NCI-H1694 (cell line): ENCODE results near the gene SHTN1.

Experiments
- DNase-seq: peaks from one replicate; lab custom pipeline; 2025; lab: John Stamatoyannopoulos, UW

The SHTN1 gene

GRCh38 chr10:116984202-116984990 lies 20.6 kb downstream of the SHTN1 start:
- DNase-seq, result no peak

- DNase-seq, result no peak
These were observed 24.9 kb downstream of the SHTN1 start for GRCh38 chr10:116980041-116980440.

GRCh38 chr10:116978901-116979300 lies 26.1 kb downstream of the SHTN1 start:
- DNase-seq, result no peak

GRCh38 chr10:116974456-116975005 lies 30.5 kb downstream of the SHTN1 start:
- DNase-seq, result no peak

- no peak for DNase-seq
These were observed 31.0 kb downstream of the SHTN1 start for GRCh38 chr10:116973946-116974455.

- DNase-seq, result no peak
These were observed 31.5 kb downstream of the SHTN1 start for GRCh38 chr10:116973371-116973905.

- DNase-seq, result peak; percentile 38
These were observed 32.9 kb downstream of the SHTN1 start for GRCh38 chr10:116972131-116972530.

GRCh38 chr10:116970050-116970449 lies 34.9 kb downstream of the SHTN1 start:
- DNase-seq, result no peak

- DNase-seq, result no peak
These were observed 36.7 kb downstream of the SHTN1 start for GRCh38 chr10:116968331-116968730.

- no peak for DNase-seq
These were observed 43.4 kb downstream of the SHTN1 start for GRCh38 chr10:116961406-116962251.

GRCh38 chr10:116960066-116960776 lies 44.8 kb downstream of the SHTN1 start:
- DNase-seq, result no peak

- DNase-seq, result no peak
These were observed 52.3 kb downstream of the SHTN1 start for GRCh38 chr10:116952729-116953128.

- DNase-seq, result no peak
These were observed 56.5 kb downstream of the SHTN1 start for GRCh38 chr10:116948530-116948870.

- DNase-seq, result no peak
These were observed 57.0 kb downstream of the SHTN1 start for GRCh38 chr10:116947841-116948529.

- DNase-seq, result no peak
These were observed 60.1 kb downstream of the SHTN1 start for GRCh38 chr10:116944911-116945310.

- no peak for DNase-seq
These were observed 73.2 kb downstream of the SHTN1 start for GRCh38 chr10:116931806-116932205.

- no peak for DNase-seq
These were observed 78.6 kb downstream of the SHTN1 start for GRCh38 chr10:116926426-116926825.

GRCh38 chr10:116925056-116925455 lies 79.9 kb downstream of the SHTN1 start:
- DNase-seq, result peak; percentile 18

GRCh38 chr10:116919706-116920105 lies 85.3 kb downstream of the SHTN1 start:
- DNase-seq, result no peak

- DNase-seq, result no peak
These were observed 85.8 kb downstream of the SHTN1 start for GRCh38 chr10:116919164-116919563.

- no peak for DNase-seq
These were observed 86.4 kb downstream of the SHTN1 start for GRCh38 chr10:116918583-116918982.
